Brain microvascular endothelial cell (primary cell): ENCODE measurements around the gene CBX8.

Source experiments
- DNase-seq: peaks from one replicate; pipeline ENCODE4 v3.0.0-alpha.2; 2020
- H3K27ac ChIP-seq: fragments of 250-450 bp; sonication (Bioruptor Pico); 2 replicates; pipeline ENCODE4 v1.5.1; 2020; ENCODE audit warnings: mild to moderate bottlenecking, moderate library complexity
- H3K27me3 ChIP-seq: fragments of 250-450 bp; sonication (Bioruptor Pico); replicated peaks from 2 replicates; pipeline ENCODE4 v1.5.1; 2020; ENCODE audit warnings: mild to moderate bottlenecking
- H3K36me3 ChIP-seq: fragments of 250-450 bp; sonication (Bioruptor Pico); replicated peaks from 2 replicates; pipeline ENCODE4 v1.5.1; 2020; ENCODE audit warnings: mild to moderate bottlenecking
- H3K4me3 ChIP-seq: 2 replicates; pipeline ENCODE4 v1.5.1; 2011; ENCODE audit warnings: low read depth, mild to moderate bottlenecking, control low read depth, low read length, moderate library complexity
- CTCF ChIP-seq: IDR thresholded peaks from 2 replicates; pipeline ENCODE4 v1.5.1; 2011; ENCODE audit warnings: low read depth, mild to moderate bottlenecking, moderate library complexity, low read length, control low read depth, inconsistent platforms; ENCODE audit errors: missing control alignments
- in situ Hi-C: cut with HindIII; loops from 2 replicates; pipeline ENCODE4 v1.10.0; 2017; ENCODE audit warnings: low sequenced_read_pairs, low pct_ligation_motif_present

Gene CBX8

GRCh38 chr17:79745641-79746105 is 51.2 kb downstream of the CBX8 start:
- no peak overlapping the region for H3K27ac ChIP-seq
- H3K27me3 ChIP-seq = peaks cover 36% of the 10 kb centered on the region
- in situ Hi-C loops = no loop called here
- H3K36me3 ChIP-seq = no peaks in the 10 kb centered on the region
- no peak overlapping the region for H3K4me3 ChIP-seq
- TF ChIP-seq CTCF = no peak
- DNase-seq = no peak

- Histone ChIP-seq H3K4me3 (no peak overlapping the region), H3K27me3 (peaks cover 44% of the 10 kb centered on the region), H3K27ac (no peak overlapping the region), H3K36me3 (no peaks in the 10 kb centered on the region)
- in situ Hi-C loops = no loop called here
- DNase-seq = no peak
- no peak for TF ChIP-seq CTCF
These were observed 53.3 kb downstream of the CBX8 start for GRCh38 chr17:79743614-79744013.

- in situ Hi-C loops = no loop called here
- TF ChIP-seq CTCF = no peak
- DNase-seq = no peak
- no peaks in the 10 kb centered on the region for H3K36me3 ChIP-seq
- H3K27me3 ChIP-seq = peaks cover 38% of the 10 kb centered on the region
- no peak overlapping the region for H3K27ac ChIP-seq
- H3K4me3 ChIP-seq = no peak overlapping the region
These were observed 53.9 kb downstream of the CBX8 start for GRCh38 chr17:79742951-79743476.

GRCh38 chr17:79742589-79742918 is 54.3 kb downstream of the CBX8 start:
- in situ Hi-C loops = no loop called here
- no peak for DNase-seq
- H3K27ac ChIP-seq = no peak overlapping the region
- peaks cover 33% of the 10 kb centered on the region for H3K27me3 ChIP-seq
- no peaks in the 10 kb centered on the region for H3K36me3 ChIP-seq
- TF ChIP-seq CTCF = no peak
- no peak overlapping the region for H3K4me3 ChIP-seq
